Islet of Langerhans (tissue), 1 donor: ENCODE data around the gene CFTR.
"Not testable (repeated sequence)": the region's sequence is repeated elsewhere in the genome, so short reads cannot be mapped to it uniquely, and the experiment has no call there.

ENCODE experiments used
- FAIRE-seq: peaks from one replicate; lab custom pipeline; 2011; peaks lifted over from hg19 to GRCh38; lab: Jason Lieb, UNC

CFTR gene

GRCh38 chr7:117502331-117502730, 22.5 kb downstream of the CFTR start:
- FAIRE-seq: no peak

GRCh38 chr7:117505238-117505637, 25.4 kb downstream of the CFTR start:
- FAIRE-seq: no peak

- FAIRE-seq: no peak
Measured at GRCh38 chr7:117508676-117509075, 28.9 kb downstream of the CFTR start.

- not testable (repeated sequence) for FAIRE-seq
Measured at GRCh38 chr7:117517194-117517593, 37.4 kb downstream of the CFTR start.

- no peak for FAIRE-seq
Measured at GRCh38 chr7:117530390-117530789, 50.6 kb downstream of the CFTR start.

- FAIRE-seq: no peak
Measured at GRCh38 chr7:117531595-117532244, 51.9 kb downstream of the CFTR start.

GRCh38 chr7:117538053-117538452, 58.2 kb downstream of the CFTR start:
- FAIRE-seq: no peak

- no peak for FAIRE-seq
Measured at GRCh38 chr7:117544061-117544460, 64.2 kb downstream of the CFTR start.

GRCh38 chr7:117548035-117548434, 68.2 kb downstream of the CFTR start:
- FAIRE-seq: no peak

- FAIRE-seq: no peak
Measured at GRCh38 chr7:117550625-117551024, 70.8 kb downstream of the CFTR start.

- no peak for FAIRE-seq
Measured at GRCh38 chr7:117552660-117553059, 72.8 kb downstream of the CFTR start.

- no peak for FAIRE-seq
Measured at GRCh38 chr7:117555260-117555659, 75.4 kb downstream of the CFTR start.

GRCh38 chr7:117559391-117559790, 79.6 kb downstream of the CFTR start:
- FAIRE-seq: no peak

GRCh38 chr7:117560030-117560429, 80.2 kb downstream of the CFTR start:
- FAIRE-seq: no peak

GRCh38 chr7:117562759-117563158, 82.9 kb downstream of the CFTR start:
- FAIRE-seq: no peak

- no peak for FAIRE-seq
Measured at GRCh38 chr7:117564080-117564479, 84.3 kb downstream of the CFTR start.

GRCh38 chr7:117564627-117565026, 84.8 kb downstream of the CFTR start:
- FAIRE-seq: no peak

- FAIRE-seq: no peak
Measured at GRCh38 chr7:117565226-117565625, 85.4 kb downstream of the CFTR start.

- FAIRE-seq: no peak
Measured at GRCh38 chr7:117567781-117568180, 88.0 kb downstream of the CFTR start.

- FAIRE-seq: no peak
Measured at GRCh38 chr7:117572856-117573620, 93.2 kb downstream of the CFTR start.

GRCh38 chr7:117581424-117581823, 101.6 kb downstream of the CFTR start:
- no peak for FAIRE-seq

- no peak for FAIRE-seq
Measured at GRCh38 chr7:117582219-117582704, 102.4 kb downstream of the CFTR start.

- no peak for FAIRE-seq
Measured at GRCh38 chr7:117587931-117588330, 108.1 kb downstream of the CFTR start.

GRCh38 chr7:117588352-117588794, 108.5 kb downstream of the CFTR start:
- no peak for FAIRE-seq
